Left ventricle myocardium inferior (tissue), 1 donor: ENCODE data around the gene SPTBN1. TPM values are rescaled to one million over a fixed set of nuclear protein-coding genes. Genes with fewer than 3 reads are reported as not detected.

ENCODE experiments used
- DNase-seq: peaks from one replicate; pipeline ENCODE4 v3.0.0-alpha.2; 2020
- H3K27ac ChIP-seq: fragments of 200-600 bp; replicated peaks from 2 replicates; pipeline ENCODE4 v1.8.0; 2021
- H3K27me3 ChIP-seq: fragments of 200-600 bp; 2 replicates; pipeline ENCODE4 v1.8.0; 2021; ENCODE audit warnings: low read depth
- H3K36me3 ChIP-seq: fragments of 200-600 bp; 2 replicates; pipeline ENCODE4 v1.8.0; 2021
- H3K4me1 ChIP-seq: fragments of 200-600 bp; 2 replicates; pipeline ENCODE4 v1.8.0; 2021
- H3K4me3 ChIP-seq: fragments of 200-600 bp; 2 replicates; pipeline ENCODE4 v1.8.0; 2021; ENCODE audit warnings: mild to moderate bottlenecking, moderate library complexity
- H3K9me3 ChIP-seq: fragments of 200-600 bp; replicated peaks from 2 replicates; pipeline ENCODE4 v1.8.0; 2021
- CTCF ChIP-seq: fragments of 200-600 bp; IDR thresholded peaks from 2 replicates; pipeline ENCODE4 v1.8.0; 2021; ENCODE audit warnings: antibody characterized with exemption, mild to moderate bottlenecking, borderline replicate concordance
- intact Hi-C: fragments of 100-400 bp; cut with micrococcal nuclease; formaldehyde crosslinking; loops from one replicate; pipeline ENCODE4 v1.11.0; 2022
- total RNA-seq: library from RNA; stranded (reverse); fragmentation: NEBNext Ultra II Directional; extraction: Animal tissue kit (Norgen Biotek cat#: 25700); gene quantifications from one replicate; pipeline ENCODE4 v1.2.1, GENCODE V29; 2021
- donor health status: DM: no; HTN: yes; CAD: no; lungs with severe emphysema.

The SPTBN1 gene
- total RNA-seq, 1 donor from 2014 or later: 484 TPM

- H3K4me1 ChIP-seq: peaks cover 92% of the 10 kb centered on the region
- peak overlapping the region; percentile 88 for H3K27ac ChIP-seq
- no peak for DNase-seq
- peaks cover 54% of the 10 kb centered on the region for H3K36me3 ChIP-seq
- no peaks in the 10 kb centered on the region for H3K27me3 ChIP-seq
- no peaks in the 10 kb centered on the region for H3K9me3 ChIP-seq
- no peak for TF ChIP-seq CTCF
- H3K4me3 ChIP-seq: no peak overlapping the region
- intact Hi-C loops: no loop called here
Observed at GRCh38 chr2:54671010-54671409, 214.9 kb downstream of the SPTBN1 start.

- intact Hi-C loops: no loop called here
Observed at GRCh38 chr2:54671875-54672589, 215.9 kb downstream of the SPTBN1 start.

GRCh38 chr2:54672590-54673456, 216.7 kb downstream of the SPTBN1 start:
- H3K27me3 ChIP-seq: no peaks in the 10 kb centered on the region
- TF ChIP-seq CTCF: no peak
- intact Hi-C loops: no loop called here
- peak overlapping the region; percentile 88 for H3K27ac ChIP-seq
- H3K4me3 ChIP-seq: peak overlapping the region; percentile 45
- peaks cover 38% of the 10 kb centered on the region for H3K36me3 ChIP-seq
- H3K4me1 ChIP-seq: peaks cover 80% of the 10 kb centered on the region
- no peak for DNase-seq
- H3K9me3 ChIP-seq: no peaks in the 10 kb centered on the region

More at GRCh38 chr2:54671875-54672589, 215.9 kb downstream of the SPTBN1 start:
- no peaks in the 10 kb centered on the region for H3K9me3 ChIP-seq
- no peaks in the 10 kb centered on the region for H3K27me3 ChIP-seq
- no peak for DNase-seq
- H3K4me3 ChIP-seq: no peak overlapping the region
- no peak for TF ChIP-seq CTCF
- H3K36me3 ChIP-seq: peaks cover 46% of the 10 kb centered on the region
- peaks cover 88% of the 10 kb centered on the region for H3K4me1 ChIP-seq
- H3K27ac ChIP-seq: peak overlapping the region; percentile 88

- no peaks in the 10 kb centered on the region for H3K27me3 ChIP-seq
- H3K36me3 ChIP-seq: peaks cover 31% of the 10 kb centered on the region
- H3K4me3 ChIP-seq: peak overlapping the region; percentile 45
- TF ChIP-seq CTCF: no peak
- intact Hi-C loops: no loop called here
- peak overlapping the region; percentile 88 for H3K27ac ChIP-seq
- no peaks in the 10 kb centered on the region for H3K9me3 ChIP-seq
- peak; percentile 87 for DNase-seq
- peaks cover 72% of the 10 kb centered on the region for H3K4me1 ChIP-seq
Observed at GRCh38 chr2:54673501-54673998, 217.4 kb downstream of the SPTBN1 start.

DNA sequence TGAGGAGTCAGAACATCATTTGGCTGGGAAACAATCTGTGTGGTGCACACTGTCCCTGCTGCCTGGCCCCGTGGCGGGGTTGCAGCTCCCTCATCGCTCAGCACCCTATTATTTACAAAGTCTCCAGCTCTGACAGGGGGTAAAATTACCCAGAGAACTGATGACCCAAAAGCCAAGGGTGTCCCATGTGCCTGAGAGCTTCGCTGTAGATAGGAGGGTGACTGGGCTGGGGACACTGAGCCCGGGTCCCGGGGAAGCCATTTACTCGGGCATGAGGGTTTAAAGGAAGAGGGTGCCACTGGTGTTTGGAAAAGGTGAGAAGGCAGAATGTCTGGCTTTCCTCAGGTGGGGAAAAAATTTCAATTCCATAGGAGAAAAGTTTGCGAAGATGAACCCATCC, 219.2 kb downstream of the SPTBN1 start:
- DNase-seq: no peak
- peak overlapping the region; percentile 47 for H3K27ac ChIP-seq
- H3K4me3 ChIP-seq: no peak overlapping the region
- H3K9me3 ChIP-seq: no peaks in the 10 kb centered on the region
- no peaks in the 10 kb centered on the region for H3K27me3 ChIP-seq
- H3K36me3 ChIP-seq: peaks cover 14% of the 10 kb centered on the region
- TF ChIP-seq CTCF: no peak
- H3K4me1 ChIP-seq: peaks cover 60% of the 10 kb centered on the region
- intact Hi-C loops: no loop called here
